GM21737 (cell line): Measurements from ENCODE around the gene SCFD2.
"Not testable (repeated sequence)": the region's sequence is repeated elsewhere in the genome, so short reads cannot be mapped to it uniquely, and the experiment has no call there.

Experiments
- ATAC-seq: cut with Tn5 transposase; IDR thresholded peaks from one replicate; pipeline ENCODE4 v1.9.1; 2021; ENCODE audit warnings: mild to moderate bottlenecking, moderate library complexity; ENCODE audit not compliant: unreplicated experiment

The SCFD2 gene

DNA sequence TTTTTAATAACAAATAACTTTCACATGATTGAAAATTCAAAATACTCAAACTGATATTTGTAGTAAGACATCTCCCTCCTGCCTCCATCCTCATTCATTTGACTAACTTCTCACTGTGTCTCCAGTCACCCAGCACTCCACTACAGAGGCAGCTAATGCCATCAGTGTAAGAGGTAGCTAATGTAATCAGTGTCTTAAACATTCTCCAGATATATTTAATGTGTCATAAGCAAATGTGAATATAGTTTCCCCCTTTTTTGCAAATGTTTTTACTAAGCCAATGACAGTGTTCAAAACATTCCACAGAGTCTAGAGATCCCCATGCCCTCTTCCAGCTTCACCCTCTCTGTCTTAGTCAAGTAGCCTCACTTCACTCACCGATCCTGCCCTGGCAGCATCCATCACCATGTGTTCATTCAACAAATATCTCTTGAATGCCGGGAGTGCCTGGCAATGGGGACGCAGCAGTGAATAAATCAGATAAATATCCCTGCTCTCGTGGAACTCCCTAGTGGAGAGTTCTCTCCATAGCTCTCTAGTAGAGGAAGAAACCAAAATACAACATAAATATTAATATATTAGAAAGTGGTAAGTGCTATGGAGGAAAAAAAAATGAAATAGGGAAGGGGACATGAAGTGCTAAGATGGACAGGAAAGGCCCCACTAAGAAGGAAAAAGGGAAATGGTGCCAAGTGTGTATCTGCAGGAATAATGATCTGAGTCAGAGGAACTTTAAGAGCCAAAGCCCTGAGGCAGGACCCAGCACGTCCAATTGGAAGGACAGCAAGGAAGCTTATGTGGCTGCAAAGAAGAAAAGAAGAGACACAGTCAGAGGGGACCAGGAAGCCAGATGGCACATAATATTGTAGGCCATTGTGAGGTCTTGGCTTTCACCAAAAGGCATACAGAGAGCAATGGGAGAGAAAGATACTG is 18.7 kb downstream of the SCFD2 start:
- ATAC-seq: no peak

DNA sequence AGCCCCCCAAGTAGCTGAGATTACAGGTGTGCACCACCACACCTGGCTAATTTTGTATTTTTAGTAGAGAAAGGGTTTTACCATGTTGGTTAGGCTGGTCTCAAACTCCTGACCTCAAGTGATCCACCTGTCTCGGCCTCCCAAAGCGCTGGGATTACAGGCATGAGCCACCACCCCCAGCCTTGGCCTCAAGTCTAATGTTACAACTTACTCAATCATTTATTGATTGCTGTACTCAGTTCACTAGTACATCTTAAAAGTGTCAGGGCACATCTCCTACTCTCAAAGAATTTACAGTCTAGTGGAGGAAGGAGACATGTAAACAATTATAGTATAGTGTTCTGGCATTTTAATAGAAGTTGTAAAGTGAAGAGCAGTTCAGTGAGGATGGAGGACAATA is 19.5 kb downstream of the SCFD2 start:
- ATAC-seq: not testable (repeated sequence)

DNA sequence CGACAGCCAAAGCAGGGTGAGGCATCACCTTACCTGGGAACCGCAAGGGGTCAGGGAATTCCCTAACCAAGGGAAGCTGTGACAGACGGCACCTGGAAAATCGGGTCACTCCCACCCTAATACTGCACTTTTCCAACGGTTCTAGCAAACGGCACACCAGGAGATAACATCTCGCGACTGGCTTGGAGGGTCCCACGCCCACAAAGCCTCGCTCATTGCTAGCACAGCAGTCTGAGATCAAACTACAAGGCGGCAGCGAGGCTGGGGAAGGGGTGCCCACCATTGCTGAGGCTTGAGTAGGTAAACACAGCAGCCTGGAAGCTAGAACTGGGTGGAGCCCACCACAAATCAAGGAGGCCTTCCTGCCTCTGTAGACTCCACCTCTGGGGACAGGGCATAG is 25.7 kb downstream of the SCFD2 start:
- not testable (repeated sequence) for ATAC-seq

DNA sequence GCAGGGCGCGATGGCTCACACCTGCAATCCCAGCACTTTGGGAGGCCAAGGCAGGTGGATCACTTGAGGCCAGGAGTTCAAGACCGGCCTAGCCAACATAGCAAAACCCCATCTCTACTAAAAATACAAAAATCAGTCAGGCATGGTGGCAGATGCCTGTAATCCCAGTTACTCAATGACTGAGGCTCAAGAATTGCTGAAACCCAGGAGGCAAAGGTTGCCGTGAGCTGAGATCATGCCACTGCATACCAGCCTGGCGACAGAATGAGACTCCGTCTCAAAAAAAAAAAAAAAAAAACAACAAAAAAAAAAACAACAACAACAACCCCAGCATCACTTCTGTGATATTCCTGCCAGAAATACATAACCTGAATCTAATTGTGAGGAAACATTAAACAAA is 30.9 kb downstream of the SCFD2 start:
- ATAC-seq: not testable (repeated sequence)

DNA sequence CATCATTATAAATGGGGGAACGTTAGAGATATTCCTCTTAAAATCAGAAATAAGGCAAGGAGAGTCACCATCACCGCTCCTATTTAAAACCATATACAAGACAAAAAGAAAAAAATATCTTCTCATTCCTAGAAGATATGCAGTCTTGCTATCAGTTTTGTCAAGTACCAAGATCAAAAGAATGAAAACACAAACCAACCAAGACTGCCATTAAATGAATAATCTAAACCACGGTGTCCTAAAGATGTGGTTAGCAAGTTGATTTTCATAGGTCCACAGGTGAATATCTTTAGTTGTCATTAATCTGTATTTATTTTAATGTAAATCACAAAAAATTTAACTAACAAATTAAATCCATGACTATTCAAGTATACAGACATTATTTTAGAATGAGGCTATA is 39.3 kb downstream of the SCFD2 start:
- no peak for ATAC-seq

DNA sequence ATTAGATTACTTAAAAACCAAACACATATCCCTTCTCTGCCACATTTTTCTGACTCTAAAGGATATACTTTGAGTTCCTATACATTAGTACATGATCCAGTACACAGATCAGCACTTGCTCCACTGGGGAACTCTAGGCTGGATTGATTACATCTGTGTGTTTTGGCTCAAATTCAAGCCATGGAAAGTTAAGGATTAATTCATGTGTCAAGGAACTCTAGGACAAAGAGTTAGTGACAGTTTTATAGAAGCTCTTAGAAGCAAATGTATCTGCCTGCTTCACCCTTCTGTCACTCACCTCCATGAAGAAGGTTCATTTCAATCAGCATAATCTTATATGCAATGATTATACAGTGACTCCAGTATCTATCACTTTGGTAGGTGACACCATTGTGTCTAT is 43.2 kb downstream of the SCFD2 start:
- no peak for ATAC-seq

DNA sequence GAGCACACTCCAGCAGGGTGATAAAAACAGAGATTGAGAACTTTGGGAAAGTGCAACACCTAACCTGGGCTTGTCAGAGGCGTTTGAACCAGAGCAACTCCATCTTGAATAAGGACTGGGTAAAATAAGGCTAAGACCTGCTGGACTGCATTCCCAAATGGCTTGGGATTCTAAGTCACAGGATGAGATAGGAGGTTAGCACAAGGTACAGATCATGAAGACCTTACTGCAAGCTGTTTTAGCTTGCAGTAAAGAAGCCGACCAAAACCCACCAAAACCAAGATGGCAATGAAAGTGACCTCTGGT is 43.9 kb downstream of the SCFD2 start:
- ATAC-seq: no peak

DNA sequence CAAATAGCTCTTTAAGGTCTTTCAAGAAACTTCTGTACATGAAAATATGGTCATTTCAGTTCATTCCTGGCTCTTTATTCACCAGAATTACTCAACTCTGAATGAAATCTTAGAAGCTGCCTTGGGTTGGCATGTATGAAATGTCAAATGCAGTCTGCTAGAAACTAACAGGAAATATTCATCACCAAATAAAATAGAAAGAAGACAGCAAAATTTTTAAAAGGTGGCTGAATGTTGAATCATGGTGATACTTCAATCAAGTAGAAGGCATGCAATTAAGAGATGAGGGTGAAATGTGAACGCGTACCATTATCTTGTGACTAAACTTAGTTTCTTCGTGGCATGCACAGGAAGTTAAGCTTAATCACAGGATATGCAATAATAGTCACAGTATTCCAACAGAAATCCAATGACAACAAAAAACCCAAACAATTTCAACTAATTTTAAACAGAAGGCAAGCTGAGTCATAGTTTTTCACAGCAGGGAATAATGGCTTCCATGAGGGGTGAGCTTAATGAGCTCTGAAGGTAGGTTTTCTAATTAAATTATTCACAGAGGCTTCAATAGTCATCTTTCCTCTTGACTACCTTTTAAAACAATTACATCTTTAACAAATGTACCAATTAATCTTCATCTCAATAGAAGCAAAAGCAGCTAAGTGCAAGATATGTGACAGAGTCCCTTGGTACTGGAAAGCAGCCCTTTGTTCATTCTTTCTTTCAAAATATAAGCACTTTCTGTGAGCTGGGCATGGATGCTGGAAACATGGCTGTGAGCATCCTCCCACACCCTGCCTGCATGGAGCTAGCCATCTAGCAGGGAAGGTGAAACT is 44.5 kb downstream of the SCFD2 start:
- ATAC-seq: no peak

DNA sequence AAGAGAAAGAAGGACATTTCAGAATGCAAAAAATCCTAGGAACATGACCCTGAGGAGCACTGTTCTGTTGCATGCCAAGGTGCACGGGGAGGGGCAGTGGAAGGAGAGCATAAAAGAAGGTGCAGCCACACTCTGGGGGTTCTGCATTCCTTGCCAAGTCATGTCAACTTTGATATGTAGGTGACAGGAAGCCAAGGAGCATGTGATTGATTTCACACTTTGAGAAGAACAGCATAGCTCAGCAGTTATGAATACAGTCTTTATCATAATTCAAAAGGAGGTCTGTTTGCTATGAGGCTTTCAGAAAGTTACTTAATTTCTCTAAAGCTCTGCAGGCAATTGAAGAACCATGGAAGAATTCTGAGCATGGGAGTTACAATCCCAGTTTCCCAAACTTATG is 50.6 kb downstream of the SCFD2 start:
- ATAC-seq: no peak

DNA sequence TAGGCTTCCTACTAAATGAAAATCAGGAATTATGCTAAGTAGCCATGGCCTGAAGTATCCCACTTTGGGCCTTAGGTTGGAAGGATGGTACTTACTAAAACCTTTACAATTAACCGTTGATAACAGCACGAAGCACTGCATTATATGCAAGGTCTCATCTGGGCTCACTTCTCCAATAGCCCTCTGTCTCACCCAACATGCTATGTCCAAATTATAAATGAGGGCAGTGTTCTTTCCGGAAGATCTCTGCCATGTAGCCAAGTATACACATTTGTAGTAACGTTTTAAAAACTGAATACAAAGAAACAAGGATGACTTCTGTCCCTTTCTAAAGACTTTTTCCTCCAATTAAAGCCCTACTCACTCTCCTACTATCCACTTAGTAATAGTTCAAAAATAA is 51.6 kb downstream of the SCFD2 start:
- no peak for ATAC-seq

DNA sequence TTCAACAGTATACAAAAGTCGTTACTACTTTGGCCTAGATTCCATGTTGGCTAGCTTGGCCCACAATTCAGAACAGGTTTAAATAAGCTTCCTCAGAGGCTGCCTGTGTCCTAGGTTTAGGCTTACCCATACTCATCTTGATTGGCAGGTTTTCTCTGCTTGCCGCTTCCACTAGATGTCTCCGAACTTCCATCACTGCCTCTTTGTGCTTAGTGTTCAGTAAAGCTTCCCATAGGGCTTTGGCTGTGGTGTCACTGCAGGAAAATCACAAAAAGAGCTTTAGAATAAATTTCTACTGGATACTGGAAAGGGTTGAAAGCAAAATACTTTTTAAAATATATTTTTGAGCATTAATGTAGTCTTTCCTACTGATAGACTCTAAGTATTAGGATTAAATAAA is 52.4 kb downstream of the SCFD2 start:
- no peak for ATAC-seq

DNA sequence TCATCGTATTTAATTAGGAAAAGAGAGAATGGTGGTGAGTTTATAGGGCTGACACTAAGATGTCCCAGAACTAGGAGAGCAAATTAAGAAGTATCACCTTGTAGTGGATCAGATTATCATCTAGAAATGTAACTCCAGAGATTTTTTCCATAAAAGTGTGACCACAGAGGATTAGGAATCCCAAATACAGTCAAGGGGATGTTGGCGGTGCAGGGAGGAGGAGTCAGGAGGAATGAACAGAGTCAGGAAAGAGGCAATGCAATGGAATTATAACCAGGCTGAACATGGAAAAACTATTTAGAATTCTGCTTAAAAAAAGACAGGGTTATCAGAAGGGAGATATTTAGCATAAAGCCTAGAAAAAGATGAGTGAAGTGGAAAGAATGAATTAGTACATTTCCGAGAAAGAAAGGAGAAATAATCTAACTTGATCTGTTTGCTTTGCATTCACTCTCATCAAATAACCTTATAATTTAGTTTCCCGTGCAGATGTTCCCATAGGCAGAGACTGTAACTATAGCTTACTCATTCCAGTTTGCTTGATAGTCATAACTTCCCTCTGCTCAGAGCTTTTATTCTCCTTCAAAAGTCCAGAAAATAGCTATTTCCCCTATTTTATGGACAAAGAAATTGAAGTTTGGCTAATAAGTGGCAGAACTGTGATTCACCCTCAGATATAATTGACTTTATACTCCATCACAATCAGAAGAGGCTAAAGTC is 56.4 kb downstream of the SCFD2 start:
- ATAC-seq: no peak

DNA sequence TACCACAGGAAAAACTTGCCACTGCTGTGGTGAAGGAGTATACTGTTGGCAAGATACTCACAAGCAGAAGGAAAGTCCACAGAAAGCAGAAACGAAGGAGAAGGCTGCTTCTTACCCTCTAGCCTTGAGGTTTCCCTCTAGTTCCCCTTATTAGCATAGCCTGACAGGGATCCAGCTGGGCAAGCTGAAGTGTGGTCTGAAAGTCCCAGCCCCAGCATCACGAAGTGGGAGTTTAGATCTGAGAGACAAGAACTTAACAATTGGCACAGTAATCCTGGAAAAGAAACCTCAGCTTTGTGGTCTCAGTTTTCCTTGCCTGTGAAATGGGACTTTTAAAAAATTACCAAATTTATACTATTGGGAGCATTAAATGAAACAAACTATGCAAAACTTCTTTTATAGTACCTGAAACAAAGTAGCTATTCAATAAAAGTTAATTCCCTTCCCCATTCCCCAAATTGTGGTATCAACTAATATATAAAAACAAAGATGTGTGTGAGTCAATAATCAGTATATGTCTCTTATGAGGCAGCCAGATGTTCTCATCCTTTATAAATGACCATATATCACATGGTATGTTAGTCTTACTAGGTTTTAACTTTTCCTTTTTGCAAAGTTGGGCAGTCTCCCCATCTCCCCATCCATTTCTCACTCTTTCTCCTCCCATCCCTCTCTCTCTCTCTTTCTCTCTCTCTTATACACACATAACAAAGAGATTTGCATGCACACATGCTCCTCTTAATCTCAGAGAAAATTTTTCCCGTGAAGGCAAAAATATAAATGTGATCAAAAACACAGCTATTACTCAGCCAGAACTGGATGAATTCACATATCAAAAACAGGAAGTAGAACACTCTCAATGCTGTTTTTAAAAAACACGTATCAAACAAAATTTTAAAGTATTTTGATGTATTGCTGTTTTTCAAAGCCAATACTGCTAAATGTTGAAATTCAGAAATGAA is 57.8 kb downstream of the SCFD2 start:
- ATAC-seq: no peak

DNA sequence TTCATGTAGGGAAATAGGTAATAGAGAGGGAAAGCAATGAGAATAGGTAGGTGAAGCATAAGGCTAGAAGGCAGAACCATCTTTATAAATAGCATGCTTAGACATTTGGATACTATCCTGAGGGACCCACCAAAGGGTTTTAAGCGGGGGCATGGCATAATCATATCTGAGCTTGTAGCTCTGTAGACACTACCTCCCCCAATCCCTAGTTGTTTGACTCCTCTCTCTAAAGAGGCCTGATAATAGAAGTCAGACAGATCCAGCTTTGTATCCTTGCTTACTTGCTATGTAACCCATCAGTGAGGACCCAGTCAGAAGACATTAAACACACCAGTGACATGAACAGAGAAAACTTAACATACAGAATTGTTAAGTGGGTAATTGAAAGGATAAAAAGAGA is 58.7 kb downstream of the SCFD2 start:
- ATAC-seq: no peak

DNA sequence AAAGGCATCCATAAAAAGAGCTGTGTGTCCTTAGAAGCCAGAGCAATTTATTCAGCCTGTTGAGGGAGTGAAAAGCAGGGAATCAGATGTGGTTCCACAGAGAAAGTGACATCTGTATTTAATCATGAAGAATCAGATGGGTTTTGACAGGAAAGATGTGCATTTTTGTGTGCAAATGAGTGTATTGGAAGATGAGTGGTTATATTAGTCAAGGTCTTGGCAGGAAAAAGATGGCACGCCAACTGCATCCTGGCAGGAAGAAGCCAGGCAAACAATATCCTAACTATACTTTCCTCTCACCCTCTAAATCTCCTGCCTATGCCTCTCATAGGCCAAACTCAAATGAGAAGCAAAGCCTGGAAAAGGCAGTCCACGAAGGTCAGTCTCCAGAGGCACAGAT is 59.1 kb downstream of the SCFD2 start:
- ATAC-seq: no peak

DNA sequence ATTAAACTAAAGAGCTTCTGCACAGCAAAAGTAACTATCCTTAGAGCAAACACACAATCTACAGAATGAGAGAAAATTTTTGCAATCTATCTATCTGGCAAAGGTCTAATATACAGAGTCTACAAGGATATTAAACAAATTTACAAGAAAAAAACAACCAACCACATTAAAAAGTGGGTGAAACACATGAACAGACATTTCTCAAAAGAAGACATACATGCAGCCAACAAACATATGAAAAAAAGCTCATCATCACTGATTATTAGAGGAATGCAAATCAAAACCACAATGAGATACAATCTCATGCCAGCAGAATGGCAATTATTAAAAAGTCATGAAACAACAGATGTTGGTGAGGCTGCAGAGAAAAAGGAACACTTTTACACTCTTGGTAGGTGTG is 73.7 kb downstream of the SCFD2 start:
- not testable (repeated sequence) for ATAC-seq

DNA sequence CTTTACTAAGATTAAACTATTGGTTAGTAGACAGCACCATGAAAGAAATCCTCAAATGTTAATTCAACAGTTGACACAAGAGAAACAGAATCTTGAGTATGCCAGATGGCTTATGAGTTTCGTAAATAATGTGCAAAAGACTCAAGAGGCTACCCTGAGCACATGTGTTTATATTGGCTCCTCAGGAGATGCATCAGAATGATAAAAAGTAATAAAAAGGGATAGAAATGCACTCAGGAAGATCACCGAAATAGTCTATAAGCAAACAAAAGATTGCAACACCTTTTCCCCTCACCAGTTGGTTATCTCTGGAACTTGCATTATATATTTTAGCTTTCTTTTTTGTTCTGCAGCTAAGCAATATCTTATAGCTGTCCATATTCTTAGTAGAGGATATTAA is 84.4 kb downstream of the SCFD2 start:
- no peak for ATAC-seq

DNA sequence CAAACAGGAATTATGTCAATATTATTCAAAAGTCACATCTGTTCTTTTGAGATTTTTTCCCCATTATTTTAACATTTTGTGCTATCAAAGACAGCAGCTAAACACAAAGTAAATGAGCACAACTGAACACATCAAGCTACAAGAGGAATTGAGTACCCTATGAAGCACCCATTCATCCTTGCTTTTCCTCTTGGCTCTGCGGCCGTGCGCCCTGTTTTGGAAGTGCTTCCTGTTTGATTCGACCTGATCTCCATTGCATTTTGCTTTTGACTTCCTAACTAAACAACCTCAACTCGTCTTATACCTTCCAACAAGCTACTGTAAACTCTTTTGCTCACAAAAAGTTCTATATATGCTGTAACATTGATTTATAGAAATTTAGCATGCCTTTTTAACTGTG is 85.0 kb downstream of the SCFD2 start:
- ATAC-seq: no peak

DNA sequence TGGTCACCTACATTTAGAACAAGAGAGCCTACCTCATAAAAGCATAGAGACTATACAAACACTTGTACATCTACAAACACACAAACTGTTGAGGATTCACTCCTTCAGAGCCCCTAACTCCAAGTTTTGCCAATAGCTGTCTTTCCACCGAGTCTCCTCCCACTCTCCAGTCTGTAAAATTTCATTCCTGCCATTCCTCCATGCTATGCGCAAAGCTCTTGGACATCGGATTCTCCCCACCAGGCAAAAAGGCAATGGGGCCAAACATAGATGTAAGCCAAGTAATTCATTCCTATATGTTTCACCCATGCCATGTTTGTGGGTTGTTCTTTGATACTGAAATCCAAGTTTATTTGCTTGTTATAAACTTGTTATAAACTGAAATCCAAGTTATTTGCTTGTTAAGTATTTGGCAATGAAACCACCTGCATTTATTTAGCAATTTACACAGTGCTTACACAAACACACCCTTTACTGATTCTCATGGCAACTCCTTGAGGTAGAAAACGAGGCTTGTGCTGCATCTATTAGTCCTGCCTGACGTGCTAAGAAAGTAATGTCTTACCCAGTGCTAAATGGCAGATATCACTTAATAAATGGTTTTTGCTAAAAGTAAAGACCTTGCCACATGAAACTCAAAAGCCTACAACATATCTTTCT is 91.1 kb downstream of the SCFD2 start:
- no peak for ATAC-seq

DNA sequence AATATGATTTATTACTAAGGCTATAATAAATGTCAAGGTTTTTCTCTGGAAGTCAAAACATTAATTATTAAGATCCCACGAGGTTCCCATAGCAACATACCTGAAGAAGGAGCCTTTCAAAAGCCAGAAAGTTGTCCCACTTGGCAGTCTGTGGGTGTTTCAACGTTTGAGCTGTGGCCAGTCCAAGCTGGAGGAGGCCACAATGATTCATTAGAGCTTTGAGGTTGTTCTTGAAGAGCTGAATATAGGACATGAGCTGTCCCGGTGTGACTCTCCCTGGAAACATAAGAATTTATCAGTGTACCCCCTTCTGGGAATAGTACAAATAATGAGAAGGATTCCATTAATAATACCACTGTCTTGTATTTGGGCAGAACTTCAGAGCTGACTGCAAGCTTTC is 92.1 kb downstream of the SCFD2 start:
- no peak for ATAC-seq
